Dedifferentiated amniotic fluid mesenchymal stem cell (primary cell): ENCODE results near the gene IL36RN.

Source experiments
- DNase-seq: peaks from one replicate; pipeline ENCODE4 v3.0.0-alpha.2; 2016; ENCODE audit errors: extremely low spot score

IL36RN gene

DNA sequence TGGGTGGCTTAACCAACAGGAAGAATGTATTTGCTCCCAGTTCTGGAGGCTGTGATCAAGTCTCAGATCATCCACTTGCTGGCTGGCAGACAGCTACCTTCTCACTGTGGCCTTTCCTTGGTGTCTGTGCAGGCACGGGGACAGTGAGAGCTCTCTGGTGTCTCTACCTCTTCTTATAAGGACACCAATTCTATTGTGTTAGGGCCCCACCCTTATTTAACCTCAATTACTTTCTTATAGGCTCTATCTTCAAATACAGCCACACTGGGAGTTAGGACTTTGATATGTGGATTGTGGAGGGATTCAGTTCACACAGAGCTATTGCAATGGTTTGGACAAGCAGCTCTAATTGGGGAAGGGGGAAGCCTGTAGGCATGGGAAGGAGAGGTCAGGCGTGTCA, 43.1 kb downstream of the IL36RN start:
- DNase-seq = no peak

DNA sequence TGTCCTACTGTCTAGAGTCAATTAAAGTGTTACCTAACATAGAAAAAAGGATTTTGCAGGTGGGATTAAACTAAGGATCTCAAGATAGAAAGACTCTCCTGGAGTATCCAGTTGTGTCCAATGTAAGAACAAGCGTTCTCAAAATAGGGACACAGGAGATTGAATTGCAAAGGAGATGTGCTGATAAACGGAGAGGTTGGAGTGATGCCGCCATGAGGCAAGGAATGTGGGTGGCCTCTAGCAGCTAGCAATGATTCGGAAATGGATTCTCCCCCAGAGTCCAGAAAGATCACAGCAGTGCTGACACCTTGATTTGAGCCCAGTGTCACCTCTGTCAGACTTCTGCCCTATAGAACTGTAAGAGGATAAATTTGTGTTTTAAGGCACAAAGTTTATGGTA, 44.3 kb downstream of the IL36RN start:
- no peak for DNase-seq

DNA sequence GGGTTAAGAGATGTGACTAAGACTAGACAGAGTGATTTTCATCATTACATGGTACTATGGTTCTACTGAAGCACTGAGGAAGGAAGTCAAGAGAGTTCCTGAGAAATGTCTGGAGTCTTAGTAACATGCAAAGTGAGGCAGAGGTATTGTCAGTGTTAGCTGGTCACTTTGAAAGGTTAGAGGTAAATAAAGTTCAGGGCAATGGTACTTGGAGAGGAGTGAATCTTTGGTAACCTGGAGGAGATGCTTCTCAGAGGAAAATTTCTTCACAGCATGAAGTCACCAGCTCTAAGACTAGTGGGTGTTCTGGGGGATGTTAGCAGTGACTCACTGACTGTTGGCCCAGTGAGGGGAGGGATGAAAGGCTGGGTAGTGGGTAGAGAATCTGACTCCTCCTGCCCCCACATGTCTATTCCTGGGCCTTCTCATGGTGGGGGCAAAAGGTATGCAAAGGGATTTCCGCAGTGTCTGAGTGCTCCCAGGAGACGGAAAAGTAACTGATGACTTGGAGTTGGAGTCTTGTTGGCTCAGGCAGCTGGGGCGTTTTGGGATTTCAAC, 45.1 kb downstream of the IL36RN start:
- no peak for DNase-seq

DNA sequence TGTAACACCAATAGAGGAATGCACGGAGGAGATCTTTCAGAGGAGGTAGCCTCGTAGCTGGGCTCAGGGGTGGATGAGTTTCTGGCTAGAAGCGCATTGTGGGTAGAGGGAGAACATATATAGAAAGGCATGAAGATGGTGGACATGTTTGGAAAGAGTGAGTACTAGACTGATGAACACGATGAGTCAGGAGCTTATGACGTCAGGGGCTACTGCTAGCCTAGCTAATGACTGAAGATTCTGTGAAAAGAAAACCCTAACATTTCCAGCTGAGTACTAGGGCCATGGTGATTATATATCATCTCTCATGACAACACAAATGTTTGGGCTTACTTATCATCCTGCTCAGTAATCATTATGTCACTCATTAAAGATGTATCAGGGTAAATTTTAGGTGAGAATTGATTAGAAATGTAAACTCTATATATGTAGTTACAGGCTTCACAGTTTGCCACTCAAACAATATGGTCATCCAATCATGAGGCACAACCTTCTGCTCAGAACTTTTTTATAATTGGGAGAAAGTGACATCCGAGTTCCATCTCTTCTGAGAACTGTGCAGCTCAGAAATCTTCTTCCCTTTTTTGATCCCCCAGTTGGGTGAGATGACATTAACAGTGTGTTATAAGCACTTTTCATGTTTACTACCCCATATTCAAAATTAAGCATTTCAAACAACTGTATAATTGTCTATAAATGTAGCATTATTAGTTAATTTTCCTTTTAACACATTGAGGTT, 46.2 kb downstream of the IL36RN start:
- DNase-seq = no peak

DNA sequence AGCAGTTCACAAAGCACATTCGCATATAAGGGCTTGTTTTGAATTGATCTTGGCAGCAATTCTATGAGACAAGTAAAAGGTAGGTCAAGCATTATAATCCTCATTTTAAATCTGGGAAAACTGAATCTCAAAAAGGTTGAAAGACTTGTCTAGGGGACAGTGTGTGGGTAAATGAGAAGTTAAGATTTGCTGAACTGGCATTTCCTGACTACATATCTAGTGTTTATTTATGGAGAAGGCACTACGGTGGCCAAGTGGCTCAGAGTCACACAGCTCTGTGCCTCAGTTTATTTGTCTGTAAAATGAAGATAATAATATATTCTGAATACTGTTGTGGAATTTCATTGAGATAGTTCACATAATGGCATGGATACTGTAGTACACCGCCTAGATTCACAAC, 52.1 kb downstream of the IL36RN start:
- no peak for DNase-seq

DNA sequence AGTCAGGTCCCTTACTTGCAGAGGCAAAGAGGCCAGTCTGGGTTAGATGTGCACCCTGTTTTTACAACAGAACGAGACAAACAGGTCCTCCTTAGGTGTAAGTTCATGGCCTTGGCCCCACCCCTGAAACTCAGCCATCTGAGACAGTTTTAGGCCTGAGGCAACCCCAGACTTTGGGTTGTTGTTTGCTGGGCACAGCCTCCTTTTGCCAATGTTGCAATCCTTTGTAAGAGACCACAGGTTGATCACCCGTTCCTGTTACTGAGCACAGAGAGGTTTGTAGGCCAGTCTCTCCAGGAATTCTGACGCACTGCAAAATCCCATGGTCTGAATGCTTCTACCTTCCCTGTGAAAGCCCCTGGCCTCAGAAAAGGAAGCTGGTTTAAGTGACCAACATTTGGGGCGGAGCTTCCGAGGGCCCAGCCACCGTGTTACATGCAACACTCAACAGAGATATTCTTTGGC, 52.9 kb downstream of the IL36RN start:
- DNase-seq = no peak

DNA sequence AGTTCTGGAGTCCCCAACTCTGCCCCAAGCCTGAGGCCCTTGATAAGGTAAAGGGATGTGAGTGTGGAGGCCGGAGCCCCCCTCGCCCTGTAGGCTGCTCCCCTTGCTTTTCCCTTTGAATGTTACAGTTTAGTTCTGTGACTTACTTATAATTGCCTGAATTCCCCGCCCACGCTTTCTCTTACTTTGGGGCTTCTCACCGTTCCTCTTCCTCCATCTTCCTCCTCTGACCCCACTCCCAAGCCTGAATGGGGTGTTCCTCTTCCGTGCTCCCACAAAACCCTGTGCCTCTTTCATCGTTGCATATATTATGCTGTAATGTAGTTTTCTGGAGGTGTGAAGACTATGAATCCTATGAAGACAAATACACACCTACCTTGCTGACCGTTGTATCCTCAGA, 53.4 kb downstream of the IL36RN start:
- DNase-seq = no peak

DNA sequence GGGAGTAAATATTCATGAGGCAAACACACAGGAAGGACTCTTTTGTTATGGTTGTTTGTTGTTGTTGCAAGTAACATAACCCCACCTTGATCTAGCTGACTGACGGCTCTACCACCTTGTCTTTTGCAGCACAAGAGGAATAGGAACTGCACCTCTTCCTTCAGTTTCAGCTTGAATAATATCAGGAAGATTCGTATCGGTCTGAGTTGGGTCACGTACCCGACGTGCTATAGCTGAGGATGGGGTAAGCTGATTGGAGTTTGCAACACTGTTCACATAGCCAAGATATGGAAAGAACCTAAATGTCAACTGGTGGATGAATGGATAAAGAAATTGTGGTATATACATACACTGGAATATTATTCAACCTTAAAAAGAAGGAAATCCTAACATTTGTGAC, 53.9 kb downstream of the IL36RN start:
- DNase-seq = no peak

DNA sequence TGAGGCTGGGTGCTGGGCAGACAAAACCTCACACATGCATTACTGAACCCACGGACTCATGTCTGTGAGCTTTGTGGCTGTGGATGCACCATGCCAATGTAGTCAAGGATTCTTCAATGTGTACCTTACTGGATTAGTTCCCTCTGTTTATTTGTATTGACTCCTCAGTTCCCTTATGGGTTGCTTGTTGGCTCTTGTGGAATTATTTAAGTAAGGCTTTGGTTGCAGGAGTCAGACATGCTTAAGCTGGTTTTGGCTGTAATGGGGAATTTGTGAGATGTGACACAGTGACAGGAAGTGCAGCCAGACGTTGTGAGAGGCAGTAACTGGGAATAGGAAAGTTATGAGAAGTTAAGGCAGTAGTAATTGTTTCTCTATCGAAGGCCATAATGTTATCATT, 54.8 kb downstream of the IL36RN start:
- DNase-seq = no peak
